HFFc6 (cell line): ENCODE results near the gene ADAMTS17. TPM values are rescaled to one million over a fixed set of nuclear protein-coding genes. Genes with fewer than 3 reads are reported as not detected.

Source experiments
- DNase-seq: peaks from one replicate; pipeline ENCODE4 v3.0.0-alpha.2; 2018
- H3K27ac Mint-ChIP-seq: 2 replicates; pipeline ENCODE4 v1.8.0; 2020; ENCODE audit warnings: mild to moderate bottlenecking, mixed read lengths
- H3K27me3 Mint-ChIP-seq: 2 replicates; pipeline ENCODE4 v1.8.0; 2021; ENCODE audit warnings: mild to moderate bottlenecking, moderate library complexity, mixed read lengths; ENCODE audit not compliant: insufficient read depth
- H3K36me3 Mint-ChIP-seq: 2 replicates; pipeline ENCODE4 v1.8.0; 2021; ENCODE audit warnings: low read depth, mixed read lengths
- H3K4me1 Mint-ChIP-seq: 2 replicates; pipeline ENCODE4 v1.8.0; 2020; ENCODE audit warnings: low read depth, mixed read lengths
- H3K4me3 Mint-ChIP-seq: 2 replicates; pipeline ENCODE4 v1.8.0; 2020; ENCODE audit warnings: mild to moderate bottlenecking, moderate library complexity, mixed read lengths
- H3K9me3 Mint-ChIP-seq: 2 replicates; pipeline ENCODE4 v1.8.0; 2020; ENCODE audit warnings: mild to moderate bottlenecking, mixed read lengths
- total RNA-seq, 6 experiments: library from RNA; stranded (reverse); fragmentation: NEBNext Ultra II Directional; extraction: Animal tissue kit (Norgen Biotek cat#: 25700); gene quantifications; 2 replicates in 1 of 6; 3 replicates in 5 of 6; pipeline ENCODE4 v1.2.3, GENCODE V29; 2021
- TF ChIP-seq, protein P1 (sequence below): fragments of 200-600 bp; sonication (generic); IDR thresholded peaks from 2 replicates; pipeline ENCODE4 v1.5.0; 2021; ENCODE audit warnings: antibody characterized with exemption, mild to moderate bottlenecking

ADAMTS17 gene
- total RNA-seq, 6 experiments from 2014 or later = not detected

DNA sequence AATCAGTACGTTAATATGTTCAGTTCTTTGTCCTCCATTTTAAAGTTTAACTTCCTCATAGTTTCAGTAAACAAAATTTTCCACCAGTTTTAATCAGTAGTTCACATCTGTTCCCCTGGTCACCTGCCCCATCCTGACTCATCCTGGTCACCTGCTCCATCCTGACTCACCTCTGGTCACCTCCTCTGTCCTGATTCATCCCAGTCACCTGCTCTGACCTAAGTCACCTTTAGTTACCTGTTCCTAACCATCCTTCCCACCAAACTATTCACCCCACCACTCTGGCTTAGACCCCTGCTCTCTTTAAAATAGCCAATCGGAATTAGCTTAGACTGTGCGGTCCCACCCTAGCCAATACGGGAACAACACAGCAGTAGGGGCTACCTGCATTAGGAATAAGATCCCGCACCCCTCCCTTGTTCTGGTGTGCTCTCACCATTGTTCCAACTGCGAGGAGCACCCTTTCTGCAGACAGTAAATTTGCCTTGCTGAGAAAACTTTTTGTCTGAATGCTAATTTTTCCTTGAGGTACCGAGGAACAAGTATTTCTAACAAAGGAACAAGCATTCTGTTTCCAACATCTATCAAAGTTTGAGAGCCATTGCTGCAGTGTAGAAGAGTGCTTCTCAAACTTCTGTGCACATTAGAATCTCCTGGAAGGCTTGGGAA, 169.3 kb downstream of the ADAMTS17 start:
- Mint-ChIP-seq H3K9me3 (peaks cover 51% of the 10 kb centered on the region), H3K4me3 (no peak overlapping the region), H3K27ac (no peak overlapping the region)

DNA sequence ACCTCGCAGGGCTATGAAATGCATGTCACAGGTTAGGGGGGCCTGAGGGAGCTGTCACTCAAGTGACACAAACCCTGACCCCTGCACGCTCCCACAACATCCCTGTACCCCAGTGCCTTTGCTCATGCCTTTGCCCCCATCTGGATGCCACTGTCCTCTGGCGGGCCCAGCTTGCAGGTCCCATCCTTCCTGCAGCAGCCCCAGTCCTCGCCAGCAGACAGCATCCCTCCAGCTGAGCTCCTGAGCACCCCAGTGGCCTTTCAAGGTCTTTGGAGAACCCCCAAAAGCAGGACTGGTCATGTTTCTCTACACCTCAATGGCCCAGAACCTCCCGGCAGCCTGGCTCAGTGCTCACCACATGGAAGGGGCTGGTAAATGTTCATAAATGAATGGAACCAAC, 170.4 kb downstream of the ADAMTS17 start:
- H3K4me1 Mint-ChIP-seq = no peaks in the 10 kb centered on the region
- H3K27ac Mint-ChIP-seq = no peak overlapping the region
- TF ChIP-seq, protein P1, sequence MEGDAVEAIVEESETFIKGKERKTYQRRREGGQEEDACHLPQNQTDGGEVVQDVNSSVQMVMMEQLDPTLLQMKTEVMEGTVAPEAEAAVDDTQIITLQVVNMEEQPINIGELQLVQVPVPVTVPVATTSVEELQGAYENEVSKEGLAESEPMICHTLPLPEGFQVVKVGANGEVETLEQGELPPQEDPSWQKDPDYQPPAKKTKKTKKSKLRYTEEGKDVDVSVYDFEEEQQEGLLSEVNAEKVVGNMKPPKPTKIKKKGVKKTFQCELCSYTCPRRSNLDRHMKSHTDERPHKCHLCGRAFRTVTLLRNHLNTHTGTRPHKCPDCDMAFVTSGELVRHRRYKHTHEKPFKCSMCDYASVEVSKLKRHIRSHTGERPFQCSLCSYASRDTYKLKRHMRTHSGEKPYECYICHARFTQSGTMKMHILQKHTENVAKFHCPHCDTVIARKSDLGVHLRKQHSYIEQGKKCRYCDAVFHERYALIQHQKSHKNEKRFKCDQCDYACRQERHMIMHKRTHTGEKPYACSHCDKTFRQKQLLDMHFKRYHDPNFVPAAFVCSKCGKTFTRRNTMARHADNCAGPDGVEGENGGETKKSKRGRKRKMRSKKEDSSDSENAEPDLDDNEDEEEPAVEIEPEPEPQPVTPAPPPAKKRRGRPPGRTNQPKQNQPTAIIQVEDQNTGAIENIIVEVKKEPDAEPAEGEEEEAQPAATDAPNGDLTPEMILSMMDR = no peak
- H3K4me3 Mint-ChIP-seq = no peak overlapping the region
- H3K36me3 Mint-ChIP-seq = no peaks in the 10 kb centered on the region; the same call in 1 of the 2 replicates
- H3K27me3 Mint-ChIP-seq = no peaks in the 10 kb centered on the region; the same call in 1 of the 2 replicates
- DNase-seq = no peak
- peaks cover 51% of the 10 kb centered on the region for H3K9me3 Mint-ChIP-seq

More for the DNA sequence above, 169.3 kb downstream of the ADAMTS17 start:
- Mint-ChIP-seq H3K27me3 (no peaks in the 10 kb centered on the region; the same call in 1 of the 2 replicates), H3K4me1 (no peaks in the 10 kb centered on the region), H3K36me3 (no peaks in the 10 kb centered on the region; the same call in 1 of the 2 replicates)
- TF ChIP-seq, protein P1 = no peak
- no peak for DNase-seq

DNA sequence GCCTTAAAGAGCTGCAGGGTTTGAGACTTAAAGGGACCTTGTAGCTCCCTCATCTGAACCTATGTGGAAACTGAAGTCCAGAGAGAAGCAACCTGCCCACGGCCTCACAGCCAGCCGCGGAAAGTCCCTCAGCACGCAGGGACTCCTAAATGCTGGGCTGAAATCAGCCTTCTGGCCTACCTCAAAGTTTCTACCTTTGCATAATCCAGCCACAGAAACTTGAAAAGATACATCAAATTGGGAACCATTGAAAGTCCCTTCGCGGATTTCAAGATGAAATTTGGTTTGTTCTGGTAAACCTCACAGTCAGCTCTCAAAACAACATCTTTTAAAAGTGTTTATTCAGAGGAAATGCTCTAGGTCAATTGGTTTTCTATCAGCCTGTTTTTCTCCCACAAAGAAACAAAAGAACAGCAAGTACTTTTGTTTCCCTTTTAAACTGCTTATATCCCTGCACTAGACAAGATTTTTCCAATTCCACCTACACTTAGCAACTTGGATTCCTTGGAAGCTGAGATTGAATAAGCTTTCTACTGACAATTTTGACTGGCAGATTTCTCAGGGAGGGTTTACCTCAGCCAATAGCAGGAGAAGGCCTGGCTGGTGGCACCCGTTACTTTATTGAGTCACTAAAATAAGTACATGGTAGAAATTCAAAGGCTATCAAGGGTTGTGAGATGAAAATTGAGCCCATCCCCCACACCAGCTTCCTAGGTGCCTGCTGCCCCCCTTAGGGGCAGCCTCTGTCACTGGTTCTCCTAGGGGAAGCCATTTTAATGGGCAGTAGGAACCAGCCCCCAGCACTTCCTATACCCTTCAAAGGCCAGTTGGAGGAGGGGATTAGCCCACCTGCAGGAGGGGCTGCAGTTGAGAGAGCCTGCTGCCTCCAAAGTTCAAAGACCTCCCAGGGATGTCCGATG, 171.2 kb downstream of the ADAMTS17 start:
- Mint-ChIP-seq H3K4me3 (no peak overlapping the region), H3K36me3 (no peaks in the 10 kb centered on the region), H3K27ac (no peak overlapping the region), H3K9me3 (peaks cover 48% of the 10 kb centered on the region), H3K4me1 (no peaks in the 10 kb centered on the region), H3K27me3 (no peaks in the 10 kb centered on the region; the same call in 1 of the 2 replicates)
- TF ChIP-seq, protein P1 = no peak
- no peak for DNase-seq

DNA sequence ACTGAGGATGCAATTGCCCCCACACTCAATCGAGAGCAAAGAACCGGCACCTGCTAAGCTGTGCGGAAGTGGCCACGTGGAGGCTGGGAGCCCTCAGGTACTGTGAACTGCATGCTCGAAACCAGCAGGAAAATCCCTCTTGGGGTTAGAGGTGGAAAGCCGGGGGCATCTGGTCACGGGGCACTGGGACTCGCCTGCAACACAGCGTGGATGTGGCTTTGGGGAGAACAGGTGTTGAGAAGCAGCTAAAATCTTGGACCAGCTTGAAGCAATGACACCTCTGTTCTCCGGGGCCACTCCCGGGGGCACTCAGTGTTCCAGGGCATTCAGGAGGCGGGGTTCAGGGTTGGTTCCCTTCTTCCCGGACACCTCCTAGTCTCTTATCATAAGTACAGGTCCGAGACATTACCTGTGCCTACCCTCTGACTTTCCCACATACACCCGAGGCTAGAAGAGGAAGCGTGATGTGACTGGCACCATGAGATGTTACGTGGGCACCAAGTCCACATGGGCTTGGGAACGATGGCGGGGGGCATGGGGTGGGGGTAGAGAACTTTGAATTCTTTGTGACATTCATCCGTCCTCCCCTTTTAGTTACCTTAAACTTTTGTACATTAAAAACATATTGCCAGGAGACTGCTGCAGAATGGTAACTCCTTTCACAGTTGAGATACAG, 172.0 kb downstream of the ADAMTS17 start:
- Mint-ChIP-seq H3K9me3 (peaks cover 47% of the 10 kb centered on the region), H3K27me3 (no peaks in the 10 kb centered on the region; the same call in 1 of the 2 replicates), H3K27ac (no peak overlapping the region), H3K4me3 (no peak overlapping the region), H3K4me1 (no peaks in the 10 kb centered on the region), H3K36me3 (no peaks in the 10 kb centered on the region)
- TF ChIP-seq, protein P1 = no peak
- DNase-seq = no peak

DNA sequence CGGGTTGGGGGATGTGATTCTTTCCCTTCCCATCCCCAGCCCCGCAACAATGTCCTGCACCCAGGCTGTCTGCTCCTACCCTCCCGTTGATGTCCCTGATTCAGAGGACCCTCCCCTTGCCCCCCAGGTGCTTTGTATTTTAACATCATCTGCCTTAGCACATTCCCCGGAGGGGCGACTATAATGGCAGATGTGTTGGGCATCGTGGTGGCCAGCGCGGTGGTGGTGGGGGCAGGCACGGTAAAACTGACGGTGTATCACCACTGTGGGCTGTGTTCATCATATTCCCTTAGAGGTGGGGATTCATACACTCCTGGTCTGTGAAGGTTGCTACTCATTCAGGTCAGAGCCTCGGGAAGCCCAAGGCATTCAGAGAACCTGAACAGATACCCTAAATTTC, 173.0 kb downstream of the ADAMTS17 start:
- Mint-ChIP-seq H3K4me1 (no peaks in the 10 kb centered on the region), H3K36me3 (no peaks in the 10 kb centered on the region), H3K27ac (no peak overlapping the region), H3K27me3 (no peaks in the 10 kb centered on the region; the same call in 1 of the 2 replicates), H3K4me3 (no peak overlapping the region), H3K9me3 (peaks cover 53% of the 10 kb centered on the region)
- TF ChIP-seq, protein P1 = no peak
- DNase-seq = no peak
